Right lobe of liver (tissue), 4 donors: ENCODE data around the gene RECK.

ENCODE experiments used
- POLR2A ChIP-seq: fragments of 450-650 bp; IDR thresholded peaks from one replicate; pipeline ENCODE4 v1.6.1; 2017; ENCODE audit warnings: antibody characterized with exemption, mild to moderate bottlenecking
- TF ChIP-seq, protein P1 (sequence below), 4 donors: fragments of 200-600 bp in 3 of 4; fragments of 450-650 bp in 1 of 4; IDR thresholded peaks; one replicate each; pipeline versions ENCODE4 v1.5.1 to v1.8.0; 2016 to 2022; ENCODE audit warnings: antibody characterized with exemption in 4 of 4, mild to moderate bottlenecking in 2 of 4
- donor health status: DM: no; HTN: no; CAD: no.
- donor health status: DM: no; HTN: no; CAD: no.
- donor health status: DM: no; HTN: yes; CAD: no.

DNA sequence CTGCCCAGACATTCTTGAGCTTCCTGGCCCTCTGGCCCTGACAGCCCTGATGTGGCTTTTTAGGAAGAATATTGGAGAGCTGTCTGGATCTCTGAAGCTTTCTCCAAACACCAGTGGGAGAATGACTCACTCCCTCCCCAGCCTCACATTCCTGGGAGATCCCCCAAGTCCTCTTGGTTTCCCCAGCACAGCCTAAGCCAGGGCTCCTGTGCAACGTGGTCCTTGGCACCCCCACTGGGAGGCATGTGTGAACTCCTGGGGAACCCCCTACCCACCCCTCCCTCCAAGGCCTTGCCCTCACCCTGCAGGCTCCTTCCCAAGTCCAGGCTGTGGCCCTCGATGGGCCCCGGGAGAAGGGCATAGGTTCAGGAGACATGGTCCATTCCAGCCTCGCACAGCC, 112.5 kb downstream of the RECK start:
- TF ChIP-seq, protein P1, sequence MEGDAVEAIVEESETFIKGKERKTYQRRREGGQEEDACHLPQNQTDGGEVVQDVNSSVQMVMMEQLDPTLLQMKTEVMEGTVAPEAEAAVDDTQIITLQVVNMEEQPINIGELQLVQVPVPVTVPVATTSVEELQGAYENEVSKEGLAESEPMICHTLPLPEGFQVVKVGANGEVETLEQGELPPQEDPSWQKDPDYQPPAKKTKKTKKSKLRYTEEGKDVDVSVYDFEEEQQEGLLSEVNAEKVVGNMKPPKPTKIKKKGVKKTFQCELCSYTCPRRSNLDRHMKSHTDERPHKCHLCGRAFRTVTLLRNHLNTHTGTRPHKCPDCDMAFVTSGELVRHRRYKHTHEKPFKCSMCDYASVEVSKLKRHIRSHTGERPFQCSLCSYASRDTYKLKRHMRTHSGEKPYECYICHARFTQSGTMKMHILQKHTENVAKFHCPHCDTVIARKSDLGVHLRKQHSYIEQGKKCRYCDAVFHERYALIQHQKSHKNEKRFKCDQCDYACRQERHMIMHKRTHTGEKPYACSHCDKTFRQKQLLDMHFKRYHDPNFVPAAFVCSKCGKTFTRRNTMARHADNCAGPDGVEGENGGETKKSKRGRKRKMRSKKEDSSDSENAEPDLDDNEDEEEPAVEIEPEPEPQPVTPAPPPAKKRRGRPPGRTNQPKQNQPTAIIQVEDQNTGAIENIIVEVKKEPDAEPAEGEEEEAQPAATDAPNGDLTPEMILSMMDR (IDR thresholded peaks at IDR 0.05) = no peak
- no peak for TF ChIP-seq POLR2A
